ENCODE results near the gene PICALM. TPM values are rescaled to one million over a fixed set of nuclear protein-coding genes. Genes with fewer than 3 reads are reported as not detected.

The PICALM gene
- total and polyA plus RNA-seq, 2 donors (not counting 3 experiments of a cell fraction or from before 2014, with no cell fraction given), result 181 to 202 TPM

DNA sequence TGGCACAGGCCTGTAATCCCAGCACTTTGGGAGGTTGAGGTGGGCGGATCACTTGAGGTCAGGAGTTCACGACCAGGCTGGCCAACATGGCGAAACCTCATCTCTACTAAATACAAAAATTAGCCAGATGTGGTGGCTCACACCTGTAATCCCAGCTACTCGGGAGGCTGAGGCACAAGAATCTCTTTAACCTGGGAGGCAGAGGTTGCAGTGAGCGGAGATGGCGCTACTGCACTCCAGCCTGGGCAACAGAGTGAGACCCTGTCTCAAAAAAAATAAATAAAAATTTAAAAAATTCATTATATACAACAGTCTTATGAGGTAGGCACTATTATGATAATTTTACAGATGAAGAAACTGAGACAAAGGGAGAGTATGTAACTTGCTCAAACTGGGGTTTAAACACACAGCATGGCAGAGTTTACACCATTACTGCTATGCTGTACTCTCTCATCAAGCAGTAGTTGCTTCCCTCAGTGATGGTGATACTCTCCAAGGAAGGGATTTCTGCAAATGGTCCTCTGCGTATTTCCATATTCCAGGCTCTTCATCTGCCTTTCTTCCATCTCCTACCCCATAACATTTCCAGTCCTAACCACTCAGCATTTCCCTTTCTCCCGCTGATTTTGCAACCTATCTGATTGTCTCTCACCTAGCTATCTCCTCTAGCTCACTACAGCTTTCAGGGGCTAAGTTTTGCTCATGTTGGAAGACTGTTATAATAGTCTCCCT, 118.4 kb downstream of the PICALM start:
- ChIA-PET CTCF (interaction anchor here (1.0 to 2.1 kb wide), 3 partner anchors 11 to 339 kb away, joined by 3 to 7 read pairs (median 6); no protein-coding TSS in a partner anchor), POLR2A (no interaction called here)
- H3K27ac ChIP-seq (ENCODE audit: insufficient read depth, low read depth, low read length), result no peak overlapping the region
- no peaks in the 10 kb centered on the region for H4K20me1 ChIP-seq (replicated peaks; ENCODE audit: control insufficient read depth, extremely low read depth, insufficient read depth, low read length)
- dilution Hi-C loops (cut with MboI; ENCODE audit: extremely low pct_ligation_motif_present, low sequenced_read_pairs) (no loop called here), intact Hi-C loops (cut with micrococcal nuclease) (no loop called here)
- H3K36me3 ChIP-seq (ENCODE audit: control insufficient read depth in 2 of 2, extremely low read depth in 1 of 2, insufficient read depth in 2 of 2, low read length in 2 of 2), result peaks cover 2 to 3% of the 10 kb centered on the region in 2 experiments
- TF ChIP-seq POLR2AphosphoS5 (IDR thresholded peaks at IDR 0.05; ENCODE audit: insufficient read depth, low read depth, low read length) (peak; percentile 18), JUN (IDR thresholded peaks at IDR 0.05; ENCODE audit: borderline replicate concordance, insufficient read depth, insufficient read length, low read depth) (no peak)
- no peaks in the 10 kb centered on the region for H3K79me2 ChIP-seq (ENCODE audit: control insufficient read depth, insufficient read depth, low read length)
- peaks cover 34% of the 10 kb centered on the region for H3K4me1 ChIP-seq (ENCODE audit: control insufficient read depth, extremely low read depth, insufficient read depth, low read length)
- no TSS peak for BruUV-seq (replicated peaks)
- no peak overlapping the region for H3K4me3 ChIP-seq (replicated peaks in 1 of 3; ENCODE audit: insufficient read depth in 1 of 3, low read depth in 1 of 3, low read length in 3 of 3)
- no peak overlapping the region for H3K9ac ChIP-seq (replicated peaks; ENCODE audit: extremely low read depth, insufficient read depth, low read length)
- no peak for FAIRE-seq
- H3K4me2 ChIP-seq (ENCODE audit: insufficient read depth, low read length), result no peak overlapping the region
- H2AFZ ChIP-seq (ENCODE audit: low read depth, low read length), result no peak overlapping the region
- no peaks in the 10 kb centered on the region for H3K9me1 ChIP-seq (replicated peaks; ENCODE audit: control insufficient read depth, extremely low read depth, insufficient read depth, low read length)
- no peak for DNase-seq (ENCODE audit: low read depth, low spot score)
- H3K9me3 ChIP-seq (replicated peaks; ENCODE audit: control insufficient read depth, insufficient read depth, low read length), result no peaks in the 10 kb centered on the region
- no peaks in the 10 kb centered on the region for H3K27me3 ChIP-seq (ENCODE audit: control insufficient read depth in 2 of 2, insufficient read depth in 2 of 2, low read length in 2 of 2)

- Histone ChIP-seq H3K9ac (replicated peaks; ENCODE audit: extremely low read depth, insufficient read depth, low read length) (no peak overlapping the region), H3K27me3 (ENCODE audit: control insufficient read depth in 2 of 2, insufficient read depth in 2 of 2, low read length in 2 of 2) (no peaks in the 10 kb centered on the region), H3K36me3 (ENCODE audit: control insufficient read depth in 2 of 2, extremely low read depth in 1 of 2, insufficient read depth in 2 of 2, low read length in 2 of 2) (peaks cover 0 to 2% of the 10 kb centered on the region in 2 experiments), H3K4me3 (replicated peaks in 1 of 3; ENCODE audit: insufficient read depth in 1 of 3, low read depth in 1 of 3, low read length in 3 of 3) (no peak overlapping the region), H2AFZ (ENCODE audit: low read depth, low read length) (no peak overlapping the region), H3K79me2 (ENCODE audit: control insufficient read depth, insufficient read depth, low read length) (no peaks in the 10 kb centered on the region), H3K9me3 (replicated peaks; ENCODE audit: control insufficient read depth, insufficient read depth, low read length) (no peaks in the 10 kb centered on the region), H3K4me1 (ENCODE audit: control insufficient read depth, extremely low read depth, insufficient read depth, low read length) (peaks cover 38% of the 10 kb centered on the region), H3K4me2 (ENCODE audit: insufficient read depth, low read length) (no peak overlapping the region), H4K20me1 (replicated peaks; ENCODE audit: control insufficient read depth, extremely low read depth, insufficient read depth, low read length) (no peaks in the 10 kb centered on the region), H3K9me1 (replicated peaks; ENCODE audit: control insufficient read depth, extremely low read depth, insufficient read depth, low read length) (no peaks in the 10 kb centered on the region), H3K27ac (ENCODE audit: insufficient read depth, low read depth, low read length) (no peak overlapping the region)
- CTCF ChIA-PET, result interaction anchor here (2.1 kb wide), 1 partner anchor 13 kb away, joined by 6 read pairs; no protein-coding TSS in a partner anchor
- TF ChIP-seq, protein P1, sequence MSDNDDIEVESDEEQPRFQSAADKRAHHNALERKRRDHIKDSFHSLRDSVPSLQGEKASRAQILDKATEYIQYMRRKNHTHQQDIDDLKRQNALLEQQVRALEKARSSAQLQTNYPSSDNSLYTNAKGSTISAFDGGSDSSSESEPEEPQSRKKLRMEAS (IDR thresholded peaks at IDR 0.05; ENCODE audit: insufficient read depth, insufficient read length), result no peak
- TF ChIP-seq MYC (IDR thresholded peaks at IDR 0.05; ENCODE audit: low read depth, low read length), result no peak
- no peak for TF ChIP-seq POLR2A (IDR thresholded peaks at IDR 0.05; ENCODE audit: low read depth, low read length)
- TF ChIP-seq CTCF (IDR thresholded peaks at IDR 0.05; ENCODE audit: extremely low read depth in 1 of 2, insufficient read depth in 1 of 2, low read depth in 1 of 2, low read length in 2 of 2), result no peak
- TF ChIP-seq FOS (IDR thresholded peaks at IDR 0.05; ENCODE audit: borderline replicate concordance, insufficient read depth, low read length), result no peak
- TF ChIP-seq POLR2AphosphoS5 (IDR thresholded peaks at IDR 0.05; ENCODE audit: insufficient read depth, low read depth, low read length), result no peak
- dilution Hi-C loops (cut with MboI; ENCODE audit: extremely low pct_ligation_motif_present, low sequenced_read_pairs) (no loop called here), intact Hi-C loops (cut with micrococcal nuclease) (loop anchor here (2.0 to 10.0 kb wide), 2 partner anchors 13 to 255 kb away; no protein-coding TSS in a partner anchor)
- POLR2A ChIA-PET, result no interaction called here
- FAIRE-seq (no peak), DNase-seq (ENCODE audit: low read depth, low spot score) (no peak)
- BruUV-seq (replicated peaks), result no TSS peak
Observed at GRCh38 chr11:85949798-85950197, 119.1 kb downstream of the PICALM start.

All from endothelial cell of umbilical vein (primary cell).